ENCODE results near the gene KCNJ12.
"Not testable (repeated sequence)": the region's sequence is repeated elsewhere in the genome, so short reads cannot be mapped to it uniquely, and the experiment has no call there.

The KCNJ12 gene

DNA sequence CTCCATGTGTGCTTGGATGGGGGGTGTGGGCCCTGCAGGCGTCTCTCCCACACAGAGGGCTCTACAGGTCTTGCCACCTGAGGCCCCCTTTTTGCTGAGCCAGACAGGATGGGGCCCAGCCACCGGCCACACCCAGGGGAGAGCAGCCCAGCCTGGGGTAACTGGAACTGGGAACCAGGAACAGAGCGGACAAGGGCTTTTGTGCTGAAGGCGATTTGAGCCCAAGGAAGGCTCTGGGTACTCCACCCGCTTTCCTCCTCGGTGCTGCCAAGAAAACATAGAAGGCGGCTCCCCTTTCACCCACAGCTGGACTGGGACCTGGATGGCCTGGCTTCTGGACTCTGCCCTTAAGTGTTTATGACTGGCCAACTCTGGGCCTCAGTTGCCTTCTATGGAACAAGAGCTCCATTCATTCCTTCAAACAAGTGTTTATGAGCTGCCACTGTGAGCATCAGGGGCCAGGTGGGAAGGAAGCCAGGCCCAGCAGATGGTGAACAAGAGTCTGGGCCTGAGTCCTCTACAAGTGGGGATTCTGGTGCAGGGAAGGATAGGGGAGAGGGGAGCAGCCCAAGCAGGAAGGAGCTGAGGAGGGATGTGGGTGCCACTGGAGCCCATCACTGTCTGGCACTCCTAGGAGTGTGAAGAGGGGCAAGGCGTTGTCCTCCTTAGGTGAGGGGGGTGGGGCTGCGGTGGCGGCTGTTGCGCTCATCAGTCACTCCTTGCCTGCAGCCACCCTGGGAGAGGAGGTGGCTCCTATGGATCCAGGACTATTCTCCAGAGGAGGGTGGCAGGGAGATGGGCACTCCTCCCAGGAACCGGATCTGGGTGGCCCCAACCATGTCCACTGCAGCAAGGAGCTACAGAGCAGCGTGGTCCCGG, 46.4 kb downstream of the KCNJ12 start:
- peak; percentile 73 for DNase-seq (ENCODE audit: low spot score)

DNA sequence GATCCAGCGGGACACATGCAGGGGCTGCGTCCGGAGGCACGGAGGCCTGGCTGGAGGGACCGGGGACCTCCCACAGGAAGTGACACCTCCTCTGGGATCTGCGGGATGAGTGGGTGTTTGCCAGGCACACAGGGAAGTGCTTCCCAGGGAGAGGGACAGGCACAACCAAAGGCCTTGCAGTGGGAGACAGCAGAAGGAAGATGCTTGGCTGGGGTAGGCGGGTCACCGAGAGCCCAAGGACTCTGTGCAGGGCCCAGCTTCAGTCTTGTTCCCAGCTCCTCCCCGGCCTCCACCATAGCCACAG, 47.0 kb downstream of the KCNJ12 start:
- not testable (repeated sequence) for DNase-seq (ENCODE audit: low spot score)

DNA sequence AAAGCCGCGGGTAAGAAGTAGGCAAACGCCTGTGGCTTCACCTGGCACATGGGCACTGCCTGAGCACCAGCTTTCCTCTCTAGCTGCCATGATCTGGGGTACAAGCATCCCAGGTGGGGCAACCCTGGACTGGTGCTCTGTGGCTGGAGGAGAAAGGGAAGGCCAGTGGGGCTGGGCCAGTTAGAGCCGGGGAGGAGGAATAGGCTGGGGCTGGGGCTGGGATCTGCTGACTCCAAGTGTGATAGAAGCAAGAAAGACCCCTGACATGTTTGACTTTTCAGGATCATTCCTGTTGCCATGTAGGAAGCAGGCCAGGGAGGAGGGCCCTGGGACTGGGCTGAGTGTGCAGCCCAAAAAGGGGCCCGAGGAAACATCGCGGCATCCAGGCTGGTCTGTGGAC, 48.5 kb downstream of the KCNJ12 start:
- DNase-seq (ENCODE audit: low spot score), result not testable (repeated sequence)

DNA sequence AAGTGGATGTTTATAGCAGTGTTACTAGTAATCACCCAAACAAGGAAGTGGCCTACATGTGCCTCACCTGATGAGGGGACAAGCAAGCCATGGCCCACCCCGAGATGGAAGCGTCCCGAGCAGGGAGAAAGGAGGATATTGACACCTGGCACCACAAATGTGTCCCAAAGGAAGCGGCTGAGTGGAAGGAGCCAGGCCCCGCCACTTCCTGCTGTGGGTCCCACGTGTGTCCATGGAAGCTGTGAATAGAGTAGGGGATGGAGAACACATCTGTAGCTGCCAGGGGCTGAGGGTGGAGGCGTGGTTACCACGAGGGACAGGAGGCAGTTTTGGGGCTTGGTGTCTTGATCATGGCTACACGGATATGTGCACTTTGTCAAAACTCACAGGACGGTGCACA, 49.2 kb downstream of the KCNJ12 start:
- no peak for DNase-seq (ENCODE audit: low spot score)

DNA sequence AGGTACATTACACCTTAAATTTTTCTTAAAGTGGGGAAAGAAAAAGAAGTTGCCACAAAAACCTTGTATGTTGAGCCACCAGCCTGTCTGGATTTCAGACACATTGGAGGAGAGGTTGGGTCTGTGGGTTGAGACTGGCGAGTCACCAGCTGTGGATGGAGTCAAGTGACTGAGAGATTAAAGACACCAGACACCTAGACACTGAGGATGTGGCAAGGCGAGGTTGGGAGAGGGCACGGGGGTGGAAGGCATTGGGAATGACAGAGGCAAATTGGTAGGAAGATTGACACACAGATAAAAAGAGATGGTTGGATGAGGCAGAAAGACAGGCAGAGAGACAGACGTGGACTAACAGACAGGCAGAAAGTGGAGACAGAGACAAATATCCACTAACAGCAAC, 49.6 kb downstream of the KCNJ12 start:
- no peak for DNase-seq (ENCODE audit: low spot score)

DNA sequence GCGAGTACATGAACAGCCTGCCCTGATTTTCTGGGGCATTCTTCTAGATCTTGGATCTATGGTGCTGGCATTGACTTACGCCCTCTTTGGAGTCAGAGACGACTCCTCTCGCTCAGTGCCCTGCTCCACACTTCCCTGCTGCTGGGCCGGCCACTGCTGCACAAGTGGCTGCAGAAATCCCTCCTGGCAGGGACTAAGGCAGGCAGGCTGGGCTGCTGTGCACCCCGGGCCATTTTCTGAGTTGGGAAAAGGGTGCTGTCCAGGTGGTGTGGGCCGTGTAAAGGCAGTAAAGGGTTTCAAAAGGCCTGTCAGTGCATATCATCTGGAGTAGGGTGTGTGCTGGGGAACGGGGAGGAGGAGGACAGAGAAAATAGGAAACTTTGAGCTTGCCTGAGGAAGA, 50.1 kb downstream of the KCNJ12 start:
- DNase-seq (ENCODE audit: low spot score), result not testable (repeated sequence)

DNA sequence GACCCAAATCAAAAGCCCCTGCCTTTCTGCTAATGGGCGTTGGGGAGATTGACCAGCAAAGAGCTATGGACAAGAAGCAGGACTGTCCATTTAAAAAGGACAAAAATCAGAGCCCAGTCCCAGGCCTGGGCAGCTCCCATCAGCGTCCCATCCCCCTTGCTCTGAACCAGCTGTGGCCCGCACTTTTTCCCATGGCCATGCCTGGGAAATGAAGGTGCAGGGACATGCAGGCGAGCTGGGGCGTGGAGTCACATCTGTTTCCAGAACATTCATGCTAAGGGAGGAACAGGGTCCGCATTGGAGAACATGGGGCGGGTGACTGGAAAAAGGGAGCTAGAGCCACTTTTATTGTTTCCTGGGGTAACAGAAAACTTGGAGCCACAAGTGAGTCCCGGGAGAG, 50.7 kb downstream of the KCNJ12 start:
- DNase-seq (ENCODE audit: low spot score), result not testable (repeated sequence)

DNA sequence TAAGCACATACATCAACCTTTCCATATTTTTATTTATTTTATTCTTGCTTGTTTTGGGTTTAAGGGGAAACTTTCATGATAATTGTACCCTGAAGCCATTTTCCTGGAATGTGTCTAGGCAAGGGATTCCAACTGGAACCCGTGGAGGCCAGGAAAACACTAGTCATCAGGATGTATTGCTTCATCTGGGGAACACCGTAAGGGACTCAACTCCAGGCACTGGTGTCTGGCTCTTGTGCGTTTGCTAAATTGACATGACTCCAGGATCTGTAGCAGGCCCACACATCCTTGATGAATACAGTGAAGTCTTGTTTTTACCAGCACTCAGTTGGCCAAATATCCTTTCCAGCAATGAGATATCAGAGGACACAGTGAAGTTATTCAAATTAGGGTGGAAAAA, 51.6 kb downstream of the KCNJ12 start:
- DNase-seq (ENCODE audit: low spot score), result not testable (repeated sequence)

DNA sequence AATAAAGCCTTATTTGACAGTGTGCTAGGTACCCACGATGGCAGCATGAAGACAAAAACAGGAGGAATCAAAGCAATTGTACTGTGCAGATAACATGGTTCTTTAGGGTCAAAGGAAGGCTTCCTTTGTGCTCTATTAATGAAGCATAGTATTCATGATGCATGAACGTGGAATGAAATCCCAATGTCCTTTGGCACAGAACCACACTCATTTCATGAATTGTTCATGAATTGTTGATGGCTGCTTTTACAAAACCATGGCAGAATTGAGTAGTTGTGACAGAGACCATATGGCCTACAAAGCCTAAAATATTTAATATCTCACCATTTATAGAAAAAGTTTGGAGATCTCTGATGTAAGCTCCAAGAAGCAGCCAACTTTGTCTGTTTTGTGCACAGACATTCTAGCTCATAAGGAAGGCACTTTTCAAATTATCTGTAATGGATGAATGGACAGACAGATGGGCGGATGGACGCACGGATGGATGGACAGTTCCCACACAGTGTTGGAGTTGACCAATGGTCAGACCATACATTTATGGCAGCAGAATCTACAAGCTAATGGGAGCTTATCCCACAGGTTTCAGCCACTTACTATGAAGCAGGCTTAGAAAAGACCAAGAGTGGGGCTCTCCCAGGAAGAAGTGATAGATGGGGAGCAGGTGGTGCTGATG, 52.7 kb downstream of the KCNJ12 start:
- not testable (repeated sequence) for DNase-seq (ENCODE audit: low spot score)

DNA sequence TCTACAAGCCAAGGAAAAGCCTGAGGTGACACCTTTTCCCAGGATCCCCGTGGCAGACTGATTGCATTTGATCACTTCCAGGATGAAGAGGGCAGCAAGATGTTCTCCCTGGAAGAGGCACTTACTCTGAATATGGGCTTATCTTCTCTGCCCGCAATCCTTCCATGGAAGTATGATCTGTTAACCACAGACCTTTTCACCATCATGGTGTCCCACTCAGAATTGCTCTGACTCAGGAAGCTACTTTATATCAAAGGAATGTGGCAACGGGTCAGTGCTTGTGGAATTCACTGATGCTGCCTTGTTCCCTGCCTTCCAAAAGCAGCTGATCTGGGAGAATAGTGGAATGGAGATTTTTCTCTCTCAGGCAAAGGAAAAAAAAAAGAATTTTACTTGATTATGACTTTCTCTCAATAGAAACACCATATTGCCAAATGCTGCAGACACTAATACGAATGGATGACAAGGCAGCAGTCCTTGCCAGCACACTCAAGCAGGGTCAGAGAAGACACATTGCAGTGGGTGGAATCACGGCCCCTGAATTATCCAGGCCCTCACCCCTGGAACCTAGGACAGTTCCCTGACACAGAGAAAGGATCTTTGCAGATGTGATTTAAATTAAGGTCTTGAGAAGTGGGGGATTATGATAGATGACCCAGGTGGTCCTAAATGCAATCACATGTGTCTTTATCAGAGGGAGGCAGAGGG, 53.9 kb downstream of the KCNJ12 start:
- not testable (repeated sequence) for DNase-seq (ENCODE audit: low spot score)

DNA sequence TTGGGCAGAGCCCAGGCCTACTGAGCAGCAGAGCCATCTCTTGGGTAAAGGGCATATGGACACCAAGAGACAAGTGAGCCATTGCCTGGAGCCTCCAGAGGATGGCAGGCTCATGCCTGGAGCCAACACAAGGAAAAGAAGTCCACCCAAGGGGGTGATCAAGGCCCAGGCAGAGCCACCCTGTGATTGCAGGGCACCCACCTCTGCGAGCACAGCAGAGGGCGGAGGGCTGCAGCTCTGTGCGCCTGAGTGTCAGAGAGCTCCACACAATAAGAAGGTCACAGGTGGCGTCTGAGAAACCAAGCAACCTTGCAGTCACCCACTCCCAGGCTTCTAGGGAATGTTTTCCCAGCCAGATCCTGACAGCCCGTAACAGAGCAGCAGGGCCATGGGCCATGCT, 57.8 kb downstream of the KCNJ12 start:
- not testable (repeated sequence) for DNase-seq (ENCODE audit: low spot score)

DNA sequence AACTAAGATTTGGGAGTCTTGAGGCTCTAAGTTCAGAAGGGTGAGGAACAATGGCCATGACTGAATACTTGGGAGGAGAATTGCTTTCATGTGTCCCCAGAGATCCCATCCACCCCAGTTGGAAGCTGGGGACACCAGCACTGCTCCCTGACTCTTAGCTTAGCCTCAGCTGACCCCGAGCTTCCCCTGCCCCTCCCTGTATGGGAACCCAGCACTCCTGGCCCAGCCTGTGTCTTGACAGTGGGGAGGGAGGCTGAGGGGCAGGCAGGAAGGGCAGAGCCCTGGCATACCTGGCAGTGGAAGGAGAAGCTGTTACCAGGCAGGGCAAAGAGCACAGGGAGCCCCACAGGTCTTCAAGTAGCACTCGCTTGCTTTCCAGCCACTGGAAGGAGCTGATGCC, 58.8 kb downstream of the KCNJ12 start:
- DNase-seq (ENCODE audit: low spot score), result not testable (repeated sequence)

DNA sequence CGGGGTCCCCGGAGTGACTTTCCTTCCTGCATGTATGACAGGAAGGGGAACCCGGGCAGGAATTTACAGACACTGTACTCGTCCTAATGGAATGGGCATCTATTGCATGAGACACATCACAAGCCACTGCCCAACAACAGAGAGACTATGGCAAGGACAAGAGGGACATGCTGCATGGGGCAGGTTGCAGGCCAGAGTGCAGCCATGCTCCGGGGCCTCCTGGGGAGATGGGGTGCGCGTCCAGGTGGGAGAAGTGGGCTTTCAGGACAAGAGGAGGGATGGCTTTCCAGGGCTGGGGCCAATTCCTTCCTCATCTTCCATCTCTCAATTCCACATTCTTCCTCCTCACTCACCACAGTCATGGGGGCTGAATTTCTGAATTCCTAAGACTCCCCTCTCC, 60.3 kb downstream of the KCNJ12 start:
- DNase-seq (ENCODE audit: low spot score), result not testable (repeated sequence)

DNA sequence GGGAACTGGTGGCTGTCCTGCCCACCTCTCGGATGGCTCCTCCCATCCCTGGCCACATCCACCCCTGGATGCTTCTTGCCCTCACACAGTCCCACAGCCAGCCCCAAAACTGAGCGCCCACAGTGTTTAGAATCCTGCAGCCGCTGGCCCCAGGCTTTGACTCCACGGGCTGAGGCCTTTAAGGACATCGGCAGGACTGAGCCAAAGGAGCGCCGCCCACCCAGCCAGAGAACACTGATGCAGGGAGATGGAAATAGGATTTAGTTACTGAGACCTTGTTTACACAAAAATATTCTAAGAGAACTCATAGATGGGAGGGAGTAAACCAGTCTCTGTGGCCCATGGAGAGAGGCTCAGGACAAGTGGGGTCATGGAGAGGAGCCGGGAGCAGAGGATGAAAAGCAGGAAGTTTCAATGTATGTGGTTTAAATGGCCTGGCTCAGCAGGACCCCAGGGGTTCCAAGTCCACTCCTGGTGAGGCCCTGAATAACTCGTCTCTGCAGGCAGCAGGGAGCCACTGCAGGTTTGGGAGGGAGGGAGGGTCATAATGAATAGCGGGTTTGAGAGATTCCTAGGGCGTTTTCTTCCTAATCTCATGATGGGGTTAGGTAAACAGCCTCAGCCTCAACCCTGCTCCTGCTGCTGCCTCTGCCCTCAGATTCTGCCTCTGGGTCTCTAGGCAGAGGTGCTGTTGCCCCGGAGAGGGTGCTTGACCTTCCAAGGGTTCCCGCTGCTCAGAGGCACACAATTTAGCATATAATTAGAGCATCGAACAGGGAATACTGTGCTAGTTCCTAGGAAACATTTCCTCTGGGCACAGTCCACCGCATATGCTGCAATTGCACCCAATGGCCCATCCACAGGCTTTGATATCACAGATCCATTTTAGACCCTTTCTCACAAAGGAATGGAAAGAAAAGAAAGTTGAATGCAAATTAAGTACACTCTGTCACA, 61.0 kb downstream of the KCNJ12 start:
- DNase-seq (ENCODE audit: low spot score), result not testable (repeated sequence)

DNA sequence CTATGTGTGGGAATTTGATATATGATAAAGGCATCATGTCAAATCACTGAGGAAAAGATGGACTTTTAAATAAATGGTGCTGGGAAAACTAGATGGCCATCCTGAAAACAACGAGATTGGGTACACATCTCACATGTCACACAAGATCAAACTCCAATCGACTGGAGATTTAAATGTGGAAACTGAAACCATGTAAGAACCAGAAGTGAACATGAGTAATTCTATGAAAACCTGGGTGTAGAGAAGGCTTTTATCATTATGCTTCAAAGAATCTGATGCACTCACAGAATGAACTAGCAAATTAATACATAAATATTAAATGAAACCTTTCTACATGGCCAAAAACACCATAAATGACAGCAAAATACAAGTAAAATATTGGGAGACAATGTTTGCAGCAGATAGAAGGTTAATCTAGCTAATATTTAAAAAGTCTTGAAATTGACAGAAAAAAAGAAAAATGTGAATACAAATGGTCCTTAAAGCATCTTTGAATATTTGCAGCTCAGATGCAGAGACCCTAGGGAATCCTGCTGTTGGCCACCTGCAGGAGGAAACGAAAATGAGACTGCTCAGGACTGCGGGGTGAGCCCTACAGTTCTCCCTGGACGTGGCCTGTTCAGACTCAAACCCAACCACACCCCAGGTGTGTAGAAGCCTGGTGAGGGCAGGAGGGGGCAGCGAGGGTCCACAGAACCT, 62.3 kb downstream of the KCNJ12 start:
- not testable (repeated sequence) for DNase-seq (ENCODE audit: low spot score)

DNA sequence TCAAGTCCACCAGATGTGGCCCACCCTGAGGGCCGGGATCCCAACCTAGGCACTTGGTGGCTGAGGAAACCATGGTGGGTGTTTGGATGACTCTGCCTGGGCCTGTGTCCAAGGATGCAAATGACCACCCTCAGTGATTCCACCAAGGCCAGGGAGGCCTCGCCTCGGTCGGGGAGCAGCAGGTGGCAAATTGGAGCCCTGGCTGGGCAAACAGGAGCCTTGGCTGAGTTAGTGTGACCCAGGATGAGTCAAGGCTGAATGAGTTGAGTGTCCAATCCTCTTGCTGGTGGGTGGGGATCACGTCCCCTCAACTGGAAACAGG, 62.8 kb downstream of the KCNJ12 start:
- not testable (repeated sequence) for DNase-seq (ENCODE audit: low spot score)

DNA sequence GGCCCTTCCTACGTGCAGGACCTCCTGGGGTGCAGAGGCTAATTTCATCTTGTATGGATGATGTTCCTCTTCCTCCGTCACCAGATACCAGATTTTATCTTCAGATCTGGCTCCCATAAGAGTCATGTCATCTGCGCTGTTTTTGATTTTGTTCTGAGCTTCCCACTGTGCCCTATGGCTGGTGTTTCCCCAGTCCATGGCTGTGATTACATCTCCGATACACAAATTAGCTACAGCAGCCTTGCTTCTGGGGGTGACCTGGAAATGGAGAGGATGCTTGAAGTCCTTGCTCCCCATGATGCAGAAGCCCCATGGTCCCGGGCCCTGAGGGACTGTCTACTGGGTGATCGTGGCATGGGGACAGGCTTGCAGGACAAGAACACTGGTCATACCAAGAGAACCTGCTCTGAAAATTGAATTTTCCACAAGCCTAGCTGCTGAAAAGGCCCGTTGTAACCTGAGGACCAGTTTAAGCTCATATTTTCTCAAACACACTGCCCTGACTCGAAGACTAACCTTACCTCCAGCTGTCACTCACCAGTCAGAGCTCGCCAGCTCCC, 69.0 kb downstream of the KCNJ12 start:
- no peak for DNase-seq (ENCODE audit: low spot score)

DNA sequence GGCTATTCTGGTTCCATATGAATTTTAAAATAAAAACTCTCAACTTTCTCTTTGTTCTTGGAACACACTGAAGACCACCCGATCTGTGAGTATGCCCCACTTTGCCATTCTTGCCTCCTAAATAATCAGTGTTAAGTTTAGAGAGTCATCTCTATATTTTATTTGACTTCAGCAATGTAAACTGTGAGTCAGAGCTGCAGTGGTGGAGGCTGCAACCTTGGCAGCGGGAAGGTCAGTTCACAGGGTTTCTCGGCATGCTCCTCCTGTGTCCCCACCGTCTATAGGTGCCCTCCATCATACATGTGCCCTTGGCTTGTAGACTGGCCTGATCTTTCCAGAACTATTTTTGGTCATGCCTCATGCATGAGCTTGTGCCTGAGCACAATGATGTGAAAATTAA, 71.4 kb downstream of the KCNJ12 start:
- DNase-seq (ENCODE audit: low spot score), result not testable (repeated sequence)

DNA sequence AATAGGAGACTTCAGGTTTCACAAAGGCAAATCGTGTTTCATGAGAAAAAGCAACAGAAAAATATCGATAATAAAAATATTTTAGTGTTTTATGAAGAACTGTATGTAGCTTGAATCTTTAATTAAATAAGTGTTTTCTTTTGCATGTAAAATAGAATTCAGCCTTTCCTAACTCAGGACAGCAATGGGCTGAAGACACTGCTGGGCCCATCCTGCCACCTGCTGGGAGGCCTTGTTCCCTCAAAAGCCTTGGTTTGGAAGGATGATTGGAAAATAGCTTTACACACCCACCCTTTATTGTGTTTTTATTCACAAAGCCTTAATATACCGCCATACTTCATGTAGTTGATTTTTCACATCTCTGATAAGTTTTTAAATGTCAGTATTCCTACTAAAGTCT, 73.7 kb downstream of the KCNJ12 start:
- DNase-seq (ENCODE audit: low spot score), result not testable (repeated sequence)

DNA sequence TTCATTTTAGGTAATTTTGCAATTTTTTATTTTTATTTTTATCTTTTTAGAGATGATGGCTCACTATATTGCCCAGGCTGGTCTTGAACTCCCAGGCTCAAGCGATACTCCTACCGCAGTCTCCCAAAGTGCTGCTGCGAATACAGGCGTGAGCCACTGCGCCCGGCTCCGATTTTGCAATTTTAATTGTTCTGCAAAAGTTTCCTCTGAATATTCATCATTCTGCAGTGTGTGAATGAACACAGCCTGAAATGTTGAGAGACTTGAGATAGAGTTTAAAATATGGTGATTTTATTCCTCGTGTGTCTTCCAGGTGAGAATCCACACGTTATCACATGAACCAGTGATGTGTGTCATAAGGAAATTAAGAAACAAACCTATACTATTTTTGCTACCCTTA, 75.8 kb downstream of the KCNJ12 start:
- DNase-seq (ENCODE audit: low spot score), result no peak
